Mucosa of descending colon (tissue), 3 donors: ENCODE data around the gene ZNF367. TPM values are rescaled to one million over a fixed set of nuclear protein-coding genes. Genes with fewer than 3 reads are reported as not detected.

Source experiments
- ATAC-seq: fragments of 200-7000 bp; cut with Tn5 transposase; one replicate; pipeline ENCODE4 v1.9.1; 2020; ENCODE audit warnings: mild to moderate bottlenecking, moderate library complexity
- DNase-seq, 3 donors: peaks; one replicate each; pipeline ENCODE4 v3.0.0-alpha.2; 2020
- H3K36me3 ChIP-seq: fragments of 200-600 bp; one replicate; pipeline ENCODE4 v1.8.0; 2021; ENCODE audit warnings: low read depth, mild to moderate bottlenecking
- H3K4me1 ChIP-seq: fragments of 200-600 bp; one replicate; pipeline ENCODE4 v1.8.0; 2021; ENCODE audit warnings: low read depth, mild to moderate bottlenecking
- H3K4me3 ChIP-seq: fragments of 200-600 bp; one replicate; pipeline ENCODE4 v1.8.0; 2021; ENCODE audit warnings: mild to moderate bottlenecking
- H3K9me3 ChIP-seq: fragments of 200-600 bp; one replicate; pipeline ENCODE4 v1.8.0; 2021; ENCODE audit warnings: mild to moderate bottlenecking
- intact Hi-C, 2 donors: fragments of 100-400 bp; cut with DNase I in 1 of 2; cut with micrococcal nuclease in 1 of 2; formaldehyde crosslinking; loops; one replicate each; pipeline versions ENCODE4 v1.11.0 to v1.11.1; 2022; cut with DNase I, micrococcal nuclease
- total RNA-seq, 3 donors: library from RNA; stranded (reverse); fragmentation: NEBNext Ultra II Directional in 2 of 3; extraction: Animal tissue kit (Norgen Biotek cat#: 25700) in 2 of 3; gene quantifications; one replicate each; pipeline versions ENCODE4 v1.2.1 to v1.2.4, GENCODE V29; 2021 to 2023
- TF ChIP-seq, protein P1 (sequence below): fragments of 200-600 bp; IDR thresholded peaks from one replicate; pipeline ENCODE4 v1.8.0; 2022; ENCODE audit warnings: antibody characterized with exemption, mild to moderate bottlenecking
- donor health status: DM: no; HTN: no; CAD: no; lungs with moderate emphysema.
- donor health status: DM: no; HTN: no; CAD: no.
- donor health status: DM: no; HTN: yes; CAD: no.

Gene ZNF367
- total RNA-seq, 3 donors from 2014 or later: 1.4 to 5.1 (median 2.6) TPM

DNA sequence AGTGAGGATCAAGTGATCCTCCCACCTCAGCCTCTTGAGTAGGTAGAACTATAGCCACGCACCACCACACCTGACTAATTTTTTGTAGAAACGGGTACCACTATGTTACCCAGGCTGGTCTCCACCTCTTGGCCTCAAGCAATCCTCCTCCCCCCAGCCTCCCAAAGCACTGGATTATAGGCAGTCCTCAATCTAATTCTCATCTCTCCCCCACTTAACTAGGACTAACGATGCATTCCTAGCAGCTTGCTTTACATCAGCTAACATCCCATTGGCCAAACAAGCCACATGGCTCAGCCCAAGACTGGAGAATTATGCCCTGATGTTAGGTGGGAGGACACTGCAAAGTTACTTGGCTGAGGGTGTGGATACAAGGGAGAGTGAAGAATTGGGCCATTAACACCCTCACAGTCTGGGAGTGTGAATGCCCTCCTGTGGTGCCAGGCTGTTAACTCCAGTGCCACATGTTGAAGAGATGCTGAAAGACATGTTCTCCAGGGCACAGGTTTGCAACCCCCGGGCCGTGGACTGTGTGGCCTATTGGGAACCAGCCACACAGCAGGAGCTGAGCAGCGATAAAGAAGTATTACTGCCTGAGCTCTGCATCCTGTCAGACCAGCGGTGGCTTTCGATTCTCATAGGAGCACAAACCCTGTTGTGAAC is 5.3 kb upstream of the ZNF367 start:
- Histone ChIP-seq H3K4me1 (peaks cover 4% of the 10 kb centered on the region), H3K9me3 (no peaks in the 10 kb centered on the region), H3K4me3 (no peak overlapping the region), H3K36me3 (no peaks in the 10 kb centered on the region)
- DNase-seq (no peak), ATAC-seq (no peak)
- TF ChIP-seq, protein P1, sequence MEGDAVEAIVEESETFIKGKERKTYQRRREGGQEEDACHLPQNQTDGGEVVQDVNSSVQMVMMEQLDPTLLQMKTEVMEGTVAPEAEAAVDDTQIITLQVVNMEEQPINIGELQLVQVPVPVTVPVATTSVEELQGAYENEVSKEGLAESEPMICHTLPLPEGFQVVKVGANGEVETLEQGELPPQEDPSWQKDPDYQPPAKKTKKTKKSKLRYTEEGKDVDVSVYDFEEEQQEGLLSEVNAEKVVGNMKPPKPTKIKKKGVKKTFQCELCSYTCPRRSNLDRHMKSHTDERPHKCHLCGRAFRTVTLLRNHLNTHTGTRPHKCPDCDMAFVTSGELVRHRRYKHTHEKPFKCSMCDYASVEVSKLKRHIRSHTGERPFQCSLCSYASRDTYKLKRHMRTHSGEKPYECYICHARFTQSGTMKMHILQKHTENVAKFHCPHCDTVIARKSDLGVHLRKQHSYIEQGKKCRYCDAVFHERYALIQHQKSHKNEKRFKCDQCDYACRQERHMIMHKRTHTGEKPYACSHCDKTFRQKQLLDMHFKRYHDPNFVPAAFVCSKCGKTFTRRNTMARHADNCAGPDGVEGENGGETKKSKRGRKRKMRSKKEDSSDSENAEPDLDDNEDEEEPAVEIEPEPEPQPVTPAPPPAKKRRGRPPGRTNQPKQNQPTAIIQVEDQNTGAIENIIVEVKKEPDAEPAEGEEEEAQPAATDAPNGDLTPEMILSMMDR: no peak
- intact Hi-C loops: no loop called here

DNA sequence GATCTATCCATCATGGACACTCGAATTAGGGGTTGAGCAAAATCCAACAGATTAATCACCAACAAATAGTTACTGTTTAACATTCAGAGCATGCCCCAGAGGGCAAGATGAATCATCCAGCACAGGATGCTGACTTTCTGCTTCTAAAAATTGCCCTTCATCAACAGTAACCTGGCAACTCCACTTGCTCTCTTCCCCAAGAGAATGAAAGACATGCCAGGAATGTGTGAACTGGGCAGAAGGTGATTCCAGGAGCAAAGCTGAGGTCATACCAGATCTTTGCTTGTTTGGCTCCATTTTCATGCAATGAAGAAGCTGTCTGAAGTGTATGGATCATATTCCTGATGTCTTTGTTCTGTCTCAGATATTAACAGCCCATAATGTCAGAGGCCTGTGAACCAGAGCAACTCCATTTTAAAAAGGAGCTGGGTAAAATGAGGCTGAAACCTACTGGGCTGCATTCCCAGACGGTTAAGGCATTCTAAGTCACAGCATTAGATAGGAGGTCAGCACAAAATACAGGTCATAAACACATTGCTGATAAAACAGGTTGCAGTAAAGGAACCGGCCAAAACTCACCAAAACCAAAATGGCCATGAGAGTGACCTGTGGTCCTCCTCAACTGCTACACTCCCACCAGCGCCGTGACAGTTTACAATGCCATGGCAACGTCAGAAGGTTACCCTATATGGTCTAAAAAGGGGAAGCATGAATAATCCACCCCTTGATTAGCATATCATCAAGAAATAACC is 2.5 kb upstream of the ZNF367 start:
- ATAC-seq (no peak), DNase-seq (no peak)
- H3K36me3 ChIP-seq: no peaks in the 10 kb centered on the region
- intact Hi-C loops: no loop called here
- H3K9me3 ChIP-seq: no peaks in the 10 kb centered on the region
- no peak overlapping the region for H3K4me3 ChIP-seq
- TF ChIP-seq, protein P1: no peak
- peaks cover 5% of the 10 kb centered on the region for H3K4me1 ChIP-seq

DNA sequence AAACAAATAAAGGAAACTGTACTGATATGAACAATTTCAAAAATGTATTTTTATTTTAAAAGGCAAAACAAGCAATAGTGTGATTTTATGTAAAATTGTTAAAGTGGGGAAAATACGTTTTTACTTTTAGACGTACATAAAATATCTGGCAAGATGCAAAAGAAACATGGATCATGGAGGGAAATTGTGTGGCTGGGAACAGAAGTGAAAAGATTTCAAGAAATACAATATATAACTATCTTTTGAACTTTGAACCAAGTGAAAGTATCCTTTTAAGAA is 1.5 kb upstream of the ZNF367 start:
- H3K4me1 ChIP-seq: peaks cover 5% of the 10 kb centered on the region
- no peak overlapping the region for H3K4me3 ChIP-seq
- TF ChIP-seq, protein P1: no peak
- H3K36me3 ChIP-seq: no peaks in the 10 kb centered on the region
- DNase-seq (no peak), ATAC-seq (no peak)
- intact Hi-C loops: no loop called here
- H3K9me3 ChIP-seq: no peaks in the 10 kb centered on the region

DNA sequence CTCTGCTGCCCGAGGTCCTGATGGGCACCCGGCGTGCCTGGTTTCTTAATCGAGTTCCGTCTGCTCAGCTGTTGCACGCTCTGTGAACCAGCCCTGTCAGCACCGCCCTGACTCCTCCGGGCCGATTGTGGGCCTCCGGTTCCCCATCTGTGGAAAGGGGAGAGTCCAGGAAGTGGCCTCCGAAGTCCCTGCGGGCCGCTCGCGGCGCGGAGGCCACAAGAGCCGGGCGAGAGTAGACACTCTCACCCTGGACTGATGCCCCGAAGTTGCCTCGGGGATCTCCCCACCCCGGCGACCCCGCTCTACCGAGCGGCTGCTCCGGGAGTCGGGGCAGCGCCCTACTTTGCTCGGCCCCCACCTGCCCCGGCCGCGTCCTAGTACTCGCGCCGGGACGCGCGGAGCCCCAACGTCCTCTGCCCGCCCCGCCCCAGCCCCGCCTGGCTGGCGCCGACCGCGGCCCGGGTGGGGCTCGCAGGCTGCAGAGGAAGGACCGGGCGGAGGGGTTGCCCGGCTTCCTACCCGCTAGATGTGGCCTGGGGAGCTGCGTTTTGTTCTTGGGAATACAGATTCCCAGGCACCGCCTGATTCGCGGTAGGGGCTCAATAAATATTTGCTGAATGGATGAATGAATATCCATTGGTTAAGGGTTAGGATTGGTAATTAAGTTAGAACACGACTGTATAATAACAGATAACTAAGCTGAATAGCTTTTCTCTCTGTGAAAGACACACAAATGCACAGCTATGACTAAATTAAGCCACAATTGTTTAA is 935 bp upstream of the ZNF367 start:
- TF ChIP-seq, protein P1: no peak
- no peaks in the 10 kb centered on the region for H3K9me3 ChIP-seq
- DNase-seq (peak; percentile 81 to 91 (median 89)), ATAC-seq (peak; percentile 73)
- peak overlapping the region; percentile 71 for H3K4me3 ChIP-seq
- peaks cover 9% of the 10 kb centered on the region for H3K4me1 ChIP-seq
- H3K36me3 ChIP-seq: no peaks in the 10 kb centered on the region
- intact Hi-C loops: no loop called here

DNA sequence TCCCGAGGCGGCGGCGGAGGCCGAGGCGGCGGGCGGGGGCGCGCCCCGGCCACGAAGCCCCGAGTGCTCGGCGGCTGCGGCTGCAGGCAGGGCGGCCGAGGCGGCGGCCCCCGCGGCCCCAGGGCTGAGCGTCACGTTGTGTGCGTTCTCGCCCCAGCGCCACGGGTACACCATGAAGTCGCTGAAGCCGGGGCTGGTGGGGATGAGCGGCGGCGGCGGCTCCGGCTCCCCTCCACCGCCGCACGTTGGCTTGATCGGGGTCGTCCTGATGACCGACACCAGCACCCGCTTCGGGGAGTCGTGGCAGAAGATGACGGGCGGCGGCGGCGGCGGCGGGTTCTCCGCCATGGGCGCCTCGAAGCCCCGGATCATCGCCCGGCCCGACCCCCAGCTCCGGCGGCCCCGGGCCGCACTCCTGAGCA is 498 bp downstream of the ZNF367 start:
- H3K36me3 ChIP-seq: no peaks in the 10 kb centered on the region
- peak overlapping the region; percentile 71 for H3K4me3 ChIP-seq
- H3K9me3 ChIP-seq: no peaks in the 10 kb centered on the region
- TF ChIP-seq, protein P1: no peak
- peaks cover 15% of the 10 kb centered on the region for H3K4me1 ChIP-seq
- ATAC-seq (no peak), DNase-seq (peak; percentile 30 to 76 (median 67))
- intact Hi-C loops: no loop called here
